GM12878 (cell line): ENCODE data around the gene PDE6G. TPM values are rescaled to one million over a fixed set of nuclear protein-coding genes. Genes with fewer than 3 reads are reported as not detected.

Source experiments
- ATAC-seq: fragments of 200-7000 bp; cut with Tn5 transposase; 3 replicates; pipeline ENCODE4 v1.9.1; 2020; ENCODE audit warnings: mild to moderate bottlenecking, moderate library complexity
- BruUV-seq: library from RNA; stranded (reverse); fragments of 400-500 nt; replicated peaks from 2 replicates; lab custom pipeline; 2021; lab: Mats Ljungman, UMichigan
- CTCF ChIA-PET: fragments of 300-600 bp; sonication (Branson Sonifier 250); formaldehyde crosslinking; extraction: SDS; loops from one replicate; lab custom pipeline; 2021; ENCODE audit warnings: inconsistent platforms; lab: Yijun Ruan, JAX
- POLR2A ChIA-PET: fragments of 350-600 bp; formaldehyde crosslinking; extraction: SDS; loops from one replicate; lab custom pipeline; 2021; ENCODE audit warnings: inconsistent platforms; lab: Charles Lee
- RAD21 ChIA-PET: fragments of 300-600 bp; sonication (Branson Sonifier 250); formaldehyde crosslinking; loops from one replicate; lab custom pipeline; 2023; ENCODE audit warnings: antibody characterized with exemption; ENCODE audit not compliant: unreplicated experiment; lab: Charles Lee
- SMC1A ChIA-PET: fragments of 300-600 bp; sonication (Branson Sonifier 250); formaldehyde crosslinking; loops from one replicate; lab custom pipeline; 2023; ENCODE audit not compliant: unreplicated experiment, uncharacterized antibody; lab: Charles Lee
- DNase-seq: peaks from one replicate; pipeline ENCODE4 v3.0.0-alpha.2; 2011; ENCODE audit warnings: low read depth, low spot score
- FAIRE-seq: peaks from 3 replicates; lab custom pipeline; 2011; peaks lifted over from hg19 to GRCh38; lab: Jason Lieb, UNC
- H2AFZ ChIP-seq: 2 replicates; pipeline ENCODE4 v1.6.0; 2011; ENCODE audit warnings: low read depth, low read length, control low read depth; ENCODE audit not compliant: control insufficient read depth
- H3K27ac ChIP-seq: 2 replicates; pipeline ENCODE4 v1.5.1; 2011; ENCODE audit warnings: control low read depth; ENCODE audit not compliant: control insufficient read depth, insufficient read depth
- H3K27me3 ChIP-seq, 2 experiments: replicated peaks in 1 of 2; 2 replicates each; pipeline versions ENCODE4 v1.6.0 to v1.6.1; 2011; ENCODE audit warnings: low read length in 1 of 2; ENCODE audit not compliant: control insufficient read depth in 2 of 2, insufficient read depth in 2 of 2
- H3K36me3 ChIP-seq, 2 experiments: 2 replicates each; pipeline ENCODE4 v1.5.1; 2011; ENCODE audit warnings: low read length in 1 of 2; ENCODE audit not compliant: control insufficient read depth in 2 of 2, insufficient read depth in 2 of 2
- H3K4me1 ChIP-seq: 2 replicates; pipeline ENCODE4 v1.6.1; 2011; ENCODE audit warnings: mild to moderate bottlenecking, low read length, moderate library complexity, mixed read lengths; ENCODE audit not compliant: control insufficient read depth, insufficient read depth
- H3K4me2 ChIP-seq: 2 replicates; pipeline ENCODE4 v1.6.0; 2011; ENCODE audit warnings: control low read depth; ENCODE audit not compliant: control insufficient read depth, insufficient read depth
- H3K4me3 ChIP-seq: fragments of 200-600 bp; sonication (generic); 2 replicates; pipeline ENCODE4 v1.5.1; 2016
- H3K79me2 ChIP-seq: 2 replicates; pipeline ENCODE4 v1.6.0; 2011; ENCODE audit warnings: low read length; ENCODE audit not compliant: control insufficient read depth, insufficient read depth
- H3K9ac ChIP-seq: 2 replicates; pipeline ENCODE4 v1.8.0; 2011; ENCODE audit warnings: low read length, control low read depth, mixed read lengths; ENCODE audit not compliant: control insufficient read depth, insufficient read depth
- H3K9me3 ChIP-seq: replicated peaks from 3 replicates; pipeline ENCODE4 v1.5.1; 2011; ENCODE audit warnings: mild to moderate bottlenecking, low read length; ENCODE audit not compliant: control insufficient read depth, insufficient read depth
- H4K20me1 ChIP-seq: 2 replicates; pipeline ENCODE4 v1.6.0; 2011; ENCODE audit not compliant: control insufficient read depth, insufficient read depth
- CHD1 ChIP-seq: IDR thresholded peaks from 2 replicates; pipeline ENCODE4 v1.6.1; 2012; ENCODE audit warnings: low read depth, low read length, improper control_type of control experiment
- CHD2 ChIP-seq: IDR thresholded peaks from 2 replicates; pipeline ENCODE4 v1.6.1; 2011; ENCODE audit warnings: low read depth, low read length, improper control_type of control experiment, borderline replicate concordance
- CTCF ChIP-seq, 3 experiments: IDR thresholded peaks in 2 of 3; conservative IDR thresholded peaks in 1 of 3; 2 replicates each; pipeline ENCODE4 v1.5.1; 2011; ENCODE audit warnings: low read depth in 3 of 3, low read length in 3 of 3, mild to moderate bottlenecking in 3 of 3, control low read depth in 2 of 3, moderate library complexity in 2 of 3, inconsistent platforms in 1 of 3, mixed read lengths in 1 of 3; ENCODE audit not compliant: control insufficient read depth in 2 of 3, insufficient read depth in 1 of 3; ENCODE audit errors: extremely low read depth in 1 of 3
- EP300 ChIP-seq, 2 experiments: fragments of 150-350 bp in 1 of 2; IDR thresholded peaks; 2 replicates each; pipeline ENCODE4 v1.6.1; 2011 to 2012; ENCODE audit warnings: low read depth in 2 of 2, low read length in 2 of 2, borderline replicate concordance in 1 of 2, improper control_type of control experiment in 1 of 2, inconsistent platforms in 1 of 2; ENCODE audit not compliant: control insufficient read depth in 1 of 2
- ETV6 ChIP-seq, 2 experiments: fragments of 450-650 bp in 1 of 2; IDR thresholded peaks in 1 of 2; conservative IDR thresholded peaks in 1 of 2; 2 replicates each; pipeline ENCODE4 v1.6.1; 2014; ENCODE audit warnings: antibody characterized with exemption in 1 of 2, borderline replicate concordance in 1 of 2, low read depth in 1 of 2, mild to moderate bottlenecking in 1 of 2, moderate library complexity in 1 of 2
- MLLT1 ChIP-seq: fragments of 450-650 bp; IDR thresholded peaks from 2 replicates; pipeline ENCODE4 v1.6.1; 2016; ENCODE audit warnings: mild to moderate bottlenecking
- NBN ChIP-seq: fragments of 450-650 bp; IDR thresholded peaks from 2 replicates; pipeline ENCODE4 v1.6.1; 2016
- NKRF ChIP-seq: fragments of 450-650 bp; conservative IDR thresholded peaks from 2 replicates; pipeline ENCODE4 v1.6.1; 2017; ENCODE audit warnings: mild to moderate bottlenecking, moderate library complexity
- POLR2A ChIP-seq: IDR thresholded peaks from 2 replicates; pipeline ENCODE4 v1.6.1; 2011; ENCODE audit warnings: low read depth, mild to moderate bottlenecking, low read length
- RB1 ChIP-seq: fragments of 450-650 bp; formaldehyde crosslinking; IDR thresholded peaks from 2 replicates; pipeline ENCODE4 v1.6.1; 2017; ENCODE audit warnings: mild to moderate bottlenecking, borderline replicate concordance
- SMAD5 ChIP-seq: IDR thresholded peaks from 2 replicates; pipeline ENCODE4 v1.6.1; 2016; ENCODE audit warnings: antibody characterized with exemption, low read depth
- WGBS: methylation state at CpG from one replicate; pipeline ENCODE4 v1.1.6; 2016; ENCODE audit warnings: low lambda C conversion rate; ENCODE audit not compliant: insufficient replicate concordance, insufficient coverage; ENCODE audit errors: missing lambda C conversion rate; 5-methylcytosine and 5-hydroxymethylcytosine counted together
- in situ Hi-C: fragments of 300-500 bp; cut with MboI; formaldehyde crosslinking; loops from 9 replicates; pipeline ENCODE4 v1.14.3; 2018; ENCODE audit warnings: mixed read lengths
- intact Hi-C: fragments of 100-400 bp; cut with micrococcal nuclease; formaldehyde crosslinking; loops from one replicate; pipeline ENCODE4 v1.14.2; 2022; ENCODE audit not compliant: unreplicated experiment
- polyA plus RNA-seq, 11 experiments: library from polyadenylated mRNA; depleted of rRNA in 4 of 11; unstranded in 6 of 11; stranded (reverse) in 5 of 11; fragments of >200 nt; fragmentation: Nextera tagmentation in 4 of 11; fragmentation: Illumina TruSeq in 1 of 11; extraction: Ambion mirVana in 4 of 11; extraction: Trizol in 1 of 11; gene quantifications; 1 replicate in 1 of 11; 2 replicates in 10 of 11; pipeline versions ENCODE4 v1.2.1 to v1.2.3, GENCODE V29; 2011 to 2016; ENCODE audit warnings: inconsistent platforms in 2 of 11, missing spikeins in 2 of 11, low read depth in 1 of 11
- total RNA-seq, 4 experiments: library from RNA; depleted of rRNA in 3 of 4; stranded (reverse); fragments of >200 nt in 3 of 4; fragmentation: Illumina TruSeq in 1 of 4; extraction: Trizol in 1 of 4; gene quantifications; 2 replicates each; pipeline versions ENCODE4 v1.2.1 to v1.2.3, GENCODE V29; 2013 to 2021

Gene PDE6G
- total and polyA plus RNA-seq, 10 of the 15 experiments (the other 5 are each of a cell fraction or from before 2014, with no cell fraction given) = 0.55 to 12.1 (median 4.3) TPM

- RAD21 ChIA-PET = no interaction called here
- FAIRE-seq (no peak), ATAC-seq (no peak), DNase-seq (no peak)
- H3K27ac ChIP-seq = no peak overlapping the region
- POLR2A ChIA-PET = no interaction called here
- in situ Hi-C loops = no loop called here
- SMC1A ChIA-PET = no interaction called here
- H3K4me3 ChIP-seq = no peak overlapping the region
- H3K4me1 ChIP-seq = no peaks in the 10 kb centered on the region
- no peak overlapping the region for H3K9ac ChIP-seq
- TF ChIP-seq CHD1 (no peak), POLR2A (peak; percentile 46; the same call in 1 of the 2 replicates)
- no peaks in the 10 kb centered on the region; the same call in none of the 2 replicates for H3K79me2 ChIP-seq
- CTCF ChIA-PET = no interaction called here
- WGBS = 95% methylated on average over 22 of the region's 22 CpGs
- no peaks in the 10 kb centered on the region for H3K27me3 ChIP-seq
- no TSS peak for BruUV-seq
- H3K9me3 ChIP-seq = no peaks in the 10 kb centered on the region
- H2AFZ ChIP-seq = no peak overlapping the region
- H3K36me3 ChIP-seq = peaks cover 19 to 48% of the 10 kb centered on the region in 2 experiments; a peak in 3 of 4 replicates
- intact Hi-C loops = no loop called here
- no peak overlapping the region for H3K4me2 ChIP-seq
- H4K20me1 ChIP-seq = no peaks in the 10 kb centered on the region
Measured at GRCh38 chr17:81695801-81696200, 39.5 kb upstream of the PDE6G start.

GRCh38 chr17:81695211-81695610 is 38.9 kb upstream of the PDE6G start:
- DNase-seq (no peak), FAIRE-seq (no peak), ATAC-seq (no peak)
- POLR2A ChIA-PET = no interaction called here
- no peak overlapping the region for H2AFZ ChIP-seq
- RAD21 ChIA-PET = no interaction called here
- peaks cover 19 to 49% of the 10 kb centered on the region in 2 experiments; a peak in 3 of 4 replicates for H3K36me3 ChIP-seq
- H3K4me2 ChIP-seq = no peak overlapping the region
- no peaks in the 10 kb centered on the region for H3K4me1 ChIP-seq
- no peak overlapping the region for H3K4me3 ChIP-seq
- H3K27ac ChIP-seq = no peak overlapping the region
- SMC1A ChIA-PET = no interaction called here
- TF ChIP-seq NKRF = no peak
- no peak for TF ChIP-seq NBN
- no peak for TF ChIP-seq CTCF (IDR thresholded peaks at IDR 0.05 in 2 of 3, conservative IDR thresholded peaks at IDR 0.05 in 1 of 3; ENCODE audit: control insufficient read depth in 2 of 3, extremely low read depth in 1 of 3, insufficient read depth in 1 of 3, low read depth in 3 of 3, low read length in 3 of 3)
- TF ChIP-seq CHD2 = no peak
- TF ChIP-seq MLLT1 = no peak
- TF ChIP-seq RB1 = no peak
- TF ChIP-seq EP300 (IDR thresholded peaks at IDR 0.05; ENCODE audit: borderline replicate concordance in 1 of 2, control insufficient read depth in 1 of 2, low read depth in 2 of 2, low read length in 2 of 2) = no peak
- no peak for TF ChIP-seq SMAD5
- TF ChIP-seq ETV6 (conservative IDR thresholded peaks at IDR 0.05 in 1 of 2, IDR thresholded peaks at IDR 0.05 in 1 of 2; ENCODE audit: borderline replicate concordance in 1 of 2, low read depth in 1 of 2) = no peak
- 82% methylated on average over 6 of the region's 6 CpGs for WGBS
- H3K9me3 ChIP-seq = no peaks in the 10 kb centered on the region
- in situ Hi-C loops (no loop called here), intact Hi-C loops (no loop called here)
- no peaks in the 10 kb centered on the region for H3K27me3 ChIP-seq
- H3K79me2 ChIP-seq = no peaks in the 10 kb centered on the region
- no TSS peak for BruUV-seq
- H4K20me1 ChIP-seq = no peaks in the 10 kb centered on the region
- CTCF ChIA-PET = no interaction called here
- H3K9ac ChIP-seq = no peak overlapping the region
